Prostate gland (tissue), 2 donors: ENCODE measurements around the gene CHKA. TPM values are rescaled to one million over a fixed set of nuclear protein-coding genes. Genes with fewer than 3 reads are reported as not detected.

Experiments
- DNase-seq: peaks from one replicate; pipeline ENCODE4 v3.0.0-alpha.2; 2019; ENCODE audit warnings: low spot score
- H3K27ac ChIP-seq, 2 donors: fragments of 200-600 bp; sonication (generic); 2 replicates each; pipeline ENCODE4 v1.5.1; 2017 to 2019
- H3K27me3 ChIP-seq: fragments of 200-600 bp; sonication (generic); replicated peaks from 2 replicates; pipeline ENCODE4 v1.5.1; 2019; ENCODE audit not compliant: insufficient read depth
- H3K36me3 ChIP-seq, 2 donors: fragments of 200-600 bp; sonication (generic); 1 replicate in 1 of 2; 2 replicates in 1 of 2; pipeline versions ENCODE4 v1.5.1 to v1.8.1; 2017 to 2019
- H3K4me1 ChIP-seq: fragments of 200-600 bp; sonication (generic); replicated peaks from 2 replicates; pipeline ENCODE4 v1.5.1; 2019
- H3K4me3 ChIP-seq, 2 donors: fragments of 200-600 bp; sonication (generic); 2 replicates each; pipeline ENCODE4 v1.5.1; 2017 to 2019
- H3K9me3 ChIP-seq: fragments of 200-600 bp; sonication (generic); 2 replicates; pipeline ENCODE4 v1.5.1; 2017
- CTCF ChIP-seq, 4 experiments: fragments of 200-600 bp in 2 of 4; fragments of 450-650 bp in 2 of 4; sonication (generic) in 2 of 4; IDR thresholded peaks; 1 replicate in 3 of 4; 2 replicates in 1 of 4; pipeline ENCODE4 v1.5.1; 2016 to 2019; ENCODE audit warnings: antibody characterized with exemption in 4 of 4, mild to moderate bottlenecking in 2 of 4, moderate library complexity in 2 of 4
- POLR2A ChIP-seq: fragments of 450-650 bp; IDR thresholded peaks from one replicate; pipeline ENCODE4 v1.6.1; 2016; ENCODE audit warnings: antibody characterized with exemption, mild to moderate bottlenecking
- POLR2AphosphoS5 ChIP-seq: sonication (generic); formaldehyde crosslinking; IDR thresholded peaks from one replicate; pipeline ENCODE4 v1.6.1; 2017; ENCODE audit warnings: antibody characterized with exemption
- WGBS: methylation state at CpG from one replicate; pipeline ENCODE4 v1.1.5; 2018; 5-methylcytosine and 5-hydroxymethylcytosine counted together
- intact Hi-C: fragments of 100-400 bp; cut with DNase I; formaldehyde crosslinking; loops from one replicate; pipeline ENCODE4 v1.14.2; 2022
- total RNA-seq, 2 donors: library from RNA; depleted of rRNA; stranded (reverse); fragments of >200 nt; gene quantifications; one replicate each; pipeline ENCODE4 v1.1.0, GENCODE V29; 2016

CHKA gene
- total RNA-seq, 2 donors from 2014 or later, result 88.6 to 93.4 TPM

DNA sequence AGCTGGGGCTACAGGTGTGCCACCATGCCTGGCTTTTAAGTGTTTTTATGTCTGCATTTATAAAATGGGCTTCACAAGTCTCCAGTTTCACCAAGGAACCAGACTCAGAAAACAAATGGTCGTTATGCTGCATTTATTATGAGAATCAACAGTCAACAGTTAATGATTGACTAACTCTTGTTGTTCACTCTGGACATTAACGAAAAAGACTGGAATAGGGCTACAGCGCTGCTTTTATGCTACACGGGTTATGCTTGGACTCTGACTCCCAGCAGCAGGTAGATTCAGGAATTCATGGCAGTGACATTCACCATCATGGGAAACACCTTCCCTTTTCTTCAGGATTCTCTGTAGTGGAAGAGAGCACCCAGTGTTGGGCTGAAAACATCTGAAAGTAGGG, 44.4 kb upstream of the CHKA start:
- DNase-seq, result no peak
- Histone ChIP-seq H3K4me1 (no peaks in the 10 kb centered on the region), H3K9me3 (no peaks in the 10 kb centered on the region), H3K4me3 (no peak overlapping the region), H3K36me3 (peaks cover 8 to 14% of the 10 kb centered on the region in 2 donors), H3K27me3 (no peaks in the 10 kb centered on the region), H3K27ac (no peak overlapping the region)
- WGBS, result 68% methylated on average over 4 of the region's 4 CpGs
- TF ChIP-seq POLR2AphosphoS5 (no peak), POLR2A (no peak), CTCF (IDR thresholded peaks at IDR 0.05) (no peak)
- intact Hi-C loops, result no loop called here

DNA sequence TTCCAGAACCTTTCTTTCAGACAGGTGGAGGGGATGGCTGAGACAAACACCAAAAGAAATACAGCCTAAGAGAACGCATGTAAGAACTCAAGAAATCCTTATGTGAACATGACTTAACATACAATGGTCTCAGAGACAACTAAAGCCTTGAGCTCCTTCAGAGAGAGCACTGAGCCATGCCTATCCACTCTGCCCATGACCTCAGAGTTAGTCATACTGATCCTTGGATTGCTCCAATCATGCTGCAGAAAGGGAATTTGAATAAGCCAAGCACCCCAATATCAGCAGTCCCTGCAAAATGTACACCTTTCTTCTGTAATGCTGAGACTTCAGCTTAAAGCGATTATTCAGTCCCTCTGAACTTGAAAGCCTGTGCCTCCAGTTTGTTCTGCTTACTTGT, 43.2 kb upstream of the CHKA start:
- DNase-seq, result no peak
- Histone ChIP-seq H3K9me3 (no peaks in the 10 kb centered on the region), H3K36me3 (peaks cover 0 to 6% of the 10 kb centered on the region in 2 donors), H3K4me1 (no peaks in the 10 kb centered on the region), H3K27ac (no peak overlapping the region), H3K4me3 (no peak overlapping the region), H3K27me3 (no peaks in the 10 kb centered on the region)
- intact Hi-C loops, result no loop called here
- WGBS, result 82% methylated on average over 2 of the region's 2 CpGs
- TF ChIP-seq POLR2AphosphoS5 (no peak), POLR2A (no peak), CTCF (IDR thresholded peaks at IDR 0.05) (no peak)

DNA sequence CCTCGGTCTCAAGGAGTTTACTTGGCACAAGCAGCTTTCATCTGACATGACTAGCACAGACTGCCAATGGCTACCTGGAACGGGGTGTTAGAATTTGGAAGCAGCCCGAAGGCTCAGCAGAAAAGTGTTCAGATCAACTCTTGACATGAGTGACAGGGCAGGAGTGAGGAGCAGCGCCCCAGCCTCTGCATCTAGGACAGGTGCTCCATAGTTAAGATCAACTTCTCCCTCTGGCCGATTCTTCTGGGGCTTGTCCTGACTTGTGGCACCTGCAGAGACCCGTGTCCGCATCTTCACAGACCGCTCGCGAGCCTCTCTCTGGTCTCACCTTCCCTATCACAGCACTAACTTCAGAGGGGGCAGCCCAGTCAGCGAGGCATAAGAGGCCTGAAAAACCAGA, 42.5 kb upstream of the CHKA start:
- H3K9me3 ChIP-seq, result no peaks in the 10 kb centered on the region
- intact Hi-C loops, result no loop called here
- H3K27ac ChIP-seq, result no peak overlapping the region
- WGBS, result 70% methylated on average over 11 of the region's 11 CpGs
- H3K4me1 ChIP-seq, result no peaks in the 10 kb centered on the region
- peaks cover 0 to 6% of the 10 kb centered on the region in 2 donors for H3K36me3 ChIP-seq
- no peaks in the 10 kb centered on the region for H3K27me3 ChIP-seq
- no peak overlapping the region for H3K4me3 ChIP-seq
- TF ChIP-seq POLR2A, result no peak
- TF ChIP-seq CTCF (IDR thresholded peaks at IDR 0.05), result no peak
- no peak for DNase-seq

- Histone ChIP-seq H3K36me3 (no peaks in the 10 kb centered on the region), H3K9me3 (no peaks in the 10 kb centered on the region), H3K27ac (no peak overlapping the region), H3K27me3 (no peaks in the 10 kb centered on the region), H3K4me1 (no peaks in the 10 kb centered on the region), H3K4me3 (no peak overlapping the region)
- intact Hi-C loops, result no loop called here
- no peak for TF ChIP-seq POLR2A
- TF ChIP-seq CTCF (IDR thresholded peaks at IDR 0.05), result no peak
- no peak for TF ChIP-seq POLR2AphosphoS5
- DNase-seq, result no peak
- WGBS, result 81% methylated on average over 7 of the region's 7 CpGs
Measured at GRCh38 chr11:68160100-68160695, 39.0 kb upstream of the CHKA start.

DNA sequence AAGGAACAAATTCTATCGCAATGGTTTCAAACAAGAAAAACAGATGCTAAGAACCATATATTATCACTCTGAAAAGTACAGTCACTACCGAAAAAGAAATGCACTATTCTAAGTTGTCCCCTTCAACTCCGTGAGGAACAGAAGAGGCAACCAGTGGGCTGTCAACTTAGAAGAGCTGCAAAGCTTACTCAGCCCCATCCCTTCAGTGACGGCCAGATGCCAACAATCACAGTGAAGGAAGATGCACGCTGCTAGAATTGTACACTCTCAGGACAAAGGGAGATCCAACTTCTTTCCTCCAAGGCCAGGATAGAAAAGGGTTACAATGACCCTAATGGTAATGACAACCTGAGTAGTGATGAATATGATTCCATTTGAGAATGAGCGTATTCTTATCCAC, 38.5 kb upstream of the CHKA start:
- Histone ChIP-seq H3K27ac (no peak overlapping the region), H3K27me3 (no peaks in the 10 kb centered on the region), H3K9me3 (no peaks in the 10 kb centered on the region), H3K36me3 (no peaks in the 10 kb centered on the region), H3K4me1 (no peaks in the 10 kb centered on the region), H3K4me3 (no peak overlapping the region)
- no peak for TF ChIP-seq POLR2AphosphoS5
- no peak for TF ChIP-seq CTCF (IDR thresholded peaks at IDR 0.05)
- no peak for TF ChIP-seq POLR2A
- 69% methylated on average over 6 of the region's 6 CpGs for WGBS
- no peak for DNase-seq
- intact Hi-C loops, result no loop called here
